H9 (cell line): Measurements from ENCODE around the gene GLRX3. TPM values are rescaled to one million over a fixed set of nuclear protein-coding genes. Genes with fewer than 3 reads are reported as not detected.

Experiments used
- DNase-seq: peaks from one replicate; pipeline ENCODE4 v3.0.0-alpha.2; 2017
- H2AFZ ChIP-seq: one replicate; pipeline ENCODE4 v1.6.1; 2013; ENCODE audit warnings: mild to moderate bottlenecking, low read length, control low read depth, moderate library complexity
- H2AK5ac ChIP-seq: 2 replicates; pipeline ENCODE4 v1.6.1; 2013; ENCODE audit warnings: low read length, control low read depth, mixed read lengths; ENCODE audit not compliant: insufficient read length
- H2BK120ac ChIP-seq: one replicate; pipeline ENCODE4 v1.6.1; 2013; ENCODE audit warnings: low read depth, mild to moderate bottlenecking, low read length, control low read depth, inconsistent platforms; ENCODE audit not compliant: poor library complexity, severe bottlenecking
- H2BK12ac ChIP-seq: 2 replicates; pipeline ENCODE4 v1.6.1; 2013; ENCODE audit warnings: low read length, control low read depth, mixed read lengths, low read depth; ENCODE audit not compliant: insufficient read length
- H2BK15ac ChIP-seq: 2 replicates; pipeline ENCODE4 v1.6.1; 2013; ENCODE audit warnings: low read depth, low read length, control low read depth
- H2BK20ac ChIP-seq: one replicate; pipeline ENCODE4 v1.6.1; 2013; ENCODE audit warnings: low read depth, mild to moderate bottlenecking, low read length, control low read depth, inconsistent platforms; ENCODE audit not compliant: poor library complexity, severe bottlenecking
- H2BK5ac ChIP-seq: 2 replicates; pipeline ENCODE4 v1.6.1; 2013; ENCODE audit warnings: low read length, control low read depth, mixed read lengths; ENCODE audit not compliant: insufficient read length
- H3K14ac ChIP-seq: 2 replicates; pipeline ENCODE4 v1.6.1; 2013; ENCODE audit warnings: low read length, control low read depth; ENCODE audit not compliant: insufficient read depth
- H3K18ac ChIP-seq: 2 replicates; pipeline ENCODE4 v1.6.1; 2013; ENCODE audit warnings: low read depth, mild to moderate bottlenecking, mixed read lengths, low read length, control low read depth; ENCODE audit not compliant: insufficient read length
- H3K23ac ChIP-seq: 2 replicates; pipeline ENCODE4 v1.6.1; 2013; ENCODE audit warnings: low read length, control low read depth, mixed read lengths, low read depth; ENCODE audit not compliant: insufficient read length
- H3K23me2 ChIP-seq: 2 replicates; pipeline ENCODE4 v1.6.1; 2013; ENCODE audit warnings: low read depth, mild to moderate bottlenecking, mixed read lengths, low read length, control low read depth; ENCODE audit not compliant: insufficient read length, poor library complexity, severe bottlenecking
- H3K27ac ChIP-seq: 2 replicates; pipeline ENCODE4 v1.5.1; 2013; ENCODE audit warnings: low read length, control low read depth, mixed read lengths, low read depth; ENCODE audit not compliant: insufficient read length
- H3K27me3 ChIP-seq: 2 replicates; pipeline ENCODE4 v1.6.1; 2013; ENCODE audit warnings: low read length, control low read depth, inconsistent platforms; ENCODE audit not compliant: insufficient read depth
- H3K4ac ChIP-seq: 2 replicates; pipeline ENCODE4 v1.6.1; 2013; ENCODE audit warnings: low read depth, mild to moderate bottlenecking, control low read depth, inconsistent platforms, low read length, moderate library complexity
- H3K4me1 ChIP-seq: 2 replicates; pipeline ENCODE4 v1.6.1; 2013; ENCODE audit warnings: low read length, control low read depth, inconsistent platforms; ENCODE audit not compliant: insufficient read depth
- H3K4me2 ChIP-seq: 2 replicates; pipeline ENCODE4 v1.6.1; 2013; ENCODE audit warnings: low read length, control low read depth, mixed read lengths; ENCODE audit not compliant: insufficient read length, insufficient read depth
- H3K56ac ChIP-seq: 2 replicates; pipeline ENCODE4 v1.6.1; 2013; ENCODE audit warnings: low read depth, mild to moderate bottlenecking, mixed read lengths, low read length, control low read depth; ENCODE audit not compliant: insufficient read length
- H3K79me1 ChIP-seq: 2 replicates; pipeline ENCODE4 v1.6.1; 2013; ENCODE audit warnings: low read depth, mild to moderate bottlenecking, moderate library complexity, low read length, control low read depth, inconsistent platforms; ENCODE audit not compliant: insufficient read depth, poor library complexity, severe bottlenecking
- H3K79me2 ChIP-seq: 2 replicates; pipeline ENCODE4 v1.6.1; 2013; ENCODE audit warnings: low read length, control low read depth, inconsistent platforms; ENCODE audit not compliant: insufficient read depth
- H3K9ac ChIP-seq: 2 replicates; pipeline ENCODE4 v1.6.1; 2013; ENCODE audit warnings: low read length, control low read depth, mixed read lengths; ENCODE audit not compliant: insufficient read length; ENCODE audit errors: extremely low read depth
- H3K9me3 ChIP-seq: one replicate; pipeline ENCODE4 v1.6.1; 2013; ENCODE audit warnings: low read depth, low read length, inconsistent platforms; ENCODE audit not compliant: control insufficient read depth
- H3T11ph ChIP-seq: one replicate; pipeline ENCODE4 v1.6.1; 2013; ENCODE audit warnings: mild to moderate bottlenecking, low read length, control low read depth, inconsistent platforms
- H4K20me1 ChIP-seq: one replicate; pipeline ENCODE4 v1.6.1; 2013; ENCODE audit not compliant: control insufficient read depth, insufficient read length, insufficient read depth
- H4K5ac ChIP-seq: 2 replicates; pipeline ENCODE4 v1.6.1; 2013; ENCODE audit warnings: low read depth, mild to moderate bottlenecking, mixed read lengths, low read length, control low read depth; ENCODE audit not compliant: insufficient read length
- H4K8ac ChIP-seq: replicated peaks from 2 replicates; pipeline ENCODE4 v1.6.1; 2013; ENCODE audit warnings: low read length, control low read depth, mixed read lengths, low read depth; ENCODE audit not compliant: insufficient read length
- H4K91ac ChIP-seq: 2 replicates; pipeline ENCODE4 v1.6.1; 2013; ENCODE audit warnings: low read depth, mild to moderate bottlenecking, moderate library complexity, mixed read lengths, low read length, control low read depth; ENCODE audit not compliant: insufficient read length
- H3K27ac Mint-ChIP-seq, 3 experiments: 2 replicates in 2 of 3; 3 replicates in 1 of 3; pipeline ENCODE4 v1.8.0; 2020 to 2021; ENCODE audit warnings: mixed read lengths in 3 of 3, mild to moderate bottlenecking in 1 of 3, moderate library complexity in 1 of 3
- H3K27me3 Mint-ChIP-seq: 2 replicates; pipeline ENCODE4 v1.8.0; 2021; ENCODE audit warnings: low read depth, mild to moderate bottlenecking, moderate library complexity, mixed read lengths
- H3K36me3 Mint-ChIP-seq, 3 experiments: 2 replicates in 2 of 3; 3 replicates in 1 of 3; pipeline ENCODE4 v1.8.0; 2020 to 2021; ENCODE audit warnings: low read depth in 3 of 3, mixed read lengths in 3 of 3; ENCODE audit not compliant: insufficient read depth in 1 of 3
- H3K4me1 Mint-ChIP-seq, 2 experiments: 2 replicates each; pipeline ENCODE4 v1.8.0; 2020; ENCODE audit warnings: mixed read lengths in 2 of 2
- H3K4me3 Mint-ChIP-seq, 2 experiments: 2 replicates in 1 of 2; 3 replicates in 1 of 2; pipeline ENCODE4 v1.8.0; 2020 to 2021; ENCODE audit warnings: mild to moderate bottlenecking in 2 of 2, mixed read lengths in 2 of 2, moderate library complexity in 1 of 2
- H3K9me3 Mint-ChIP-seq, 2 experiments: 2 replicates in 1 of 2; 3 replicates in 1 of 2; pipeline ENCODE4 v1.8.0; 2020; ENCODE audit warnings: mild to moderate bottlenecking in 2 of 2, mixed read lengths in 2 of 2, moderate library complexity in 1 of 2
- WGBS: extraction: QIAGEN DNeasy Blood & Tissue Kit; methylation state at CpG from one replicate; pipeline ENCODE4 v1.1.7; 2013; ENCODE audit warnings: missing lambda C conversion rate, low lambda C conversion rate, mixed read lengths; ENCODE audit not compliant: insufficient read length; ENCODE audit errors: extremely low coverage; 5-methylcytosine and 5-hydroxymethylcytosine counted together
- total RNA-seq: library from RNA; stranded (reverse); gene quantifications from 2 replicates; pipeline ENCODE4 v1.2.1, GENCODE V29; 2021
- TF ChIP-seq, protein P1 (sequence below): fragments of 200-600 bp; sonication (generic); conservative IDR thresholded peaks from 3 replicates; pipeline ENCODE4 v1.8.0; 2021; ENCODE audit warnings: antibody characterized with exemption, mild to moderate bottlenecking

The GLRX3 gene
- total RNA-seq, 1 experiment from 2014 or later = 139 TPM

DNA sequence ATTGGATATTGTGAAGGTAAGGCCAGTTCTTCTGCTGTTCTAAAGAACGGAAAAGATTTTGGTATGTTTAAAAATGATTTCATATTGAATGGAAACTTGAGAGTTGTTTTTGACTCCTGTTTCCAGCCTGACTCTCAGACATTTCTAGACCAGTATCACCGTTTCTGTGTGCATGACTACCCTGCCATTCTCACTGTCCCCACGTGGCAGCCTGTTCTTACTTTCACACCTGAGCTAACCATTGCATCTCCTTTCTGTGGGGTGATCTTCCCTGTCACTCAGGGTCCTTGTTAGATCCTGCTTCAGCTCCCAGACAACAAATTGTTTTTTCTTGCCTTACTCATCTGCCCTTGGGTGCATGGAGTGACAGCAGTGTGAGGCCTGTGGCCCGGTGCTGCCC, 38.9 kb downstream of the GLRX3 start:
- Histone ChIP-seq H3K18ac (no peak overlapping the region), H3K79me2 (no peaks in the 10 kb centered on the region), H3K9ac (no peak overlapping the region), H3K9me3 (no peaks in the 10 kb centered on the region), H2AK5ac (no peak overlapping the region), H3K4me2 (no peak overlapping the region), H2AFZ (no peak overlapping the region), H4K20me1 (no peaks in the 10 kb centered on the region), H3K27ac (no peak overlapping the region), H2BK120ac (no peak overlapping the region), H2BK15ac (no peak overlapping the region), H3K4ac (no peak overlapping the region), H2BK5ac (no peak overlapping the region), H3K56ac (no peak overlapping the region), H3K23me2 (no peaks in the 10 kb centered on the region), H3K79me1 (no peaks in the 10 kb centered on the region), H3K14ac (no peak overlapping the region), H2BK20ac (no peak overlapping the region), H2BK12ac (no peak overlapping the region), H3K4me1 (no peaks in the 10 kb centered on the region), H4K5ac (no peak overlapping the region), H3T11ph (no peak overlapping the region), H3K27me3 (no peaks in the 10 kb centered on the region), H4K8ac (no peak overlapping the region), H3K23ac (no peak overlapping the region), H4K91ac (no peak overlapping the region)
- peaks cover 0 to 2% of the 10 kb centered on the region in 2 experiments; a peak in 1 of 4 replicates for H3K4me1 Mint-ChIP-seq
- no peak overlapping the region; a peak in 1 of 7 replicates for H3K27ac Mint-ChIP-seq
- TF ChIP-seq, protein P1, sequence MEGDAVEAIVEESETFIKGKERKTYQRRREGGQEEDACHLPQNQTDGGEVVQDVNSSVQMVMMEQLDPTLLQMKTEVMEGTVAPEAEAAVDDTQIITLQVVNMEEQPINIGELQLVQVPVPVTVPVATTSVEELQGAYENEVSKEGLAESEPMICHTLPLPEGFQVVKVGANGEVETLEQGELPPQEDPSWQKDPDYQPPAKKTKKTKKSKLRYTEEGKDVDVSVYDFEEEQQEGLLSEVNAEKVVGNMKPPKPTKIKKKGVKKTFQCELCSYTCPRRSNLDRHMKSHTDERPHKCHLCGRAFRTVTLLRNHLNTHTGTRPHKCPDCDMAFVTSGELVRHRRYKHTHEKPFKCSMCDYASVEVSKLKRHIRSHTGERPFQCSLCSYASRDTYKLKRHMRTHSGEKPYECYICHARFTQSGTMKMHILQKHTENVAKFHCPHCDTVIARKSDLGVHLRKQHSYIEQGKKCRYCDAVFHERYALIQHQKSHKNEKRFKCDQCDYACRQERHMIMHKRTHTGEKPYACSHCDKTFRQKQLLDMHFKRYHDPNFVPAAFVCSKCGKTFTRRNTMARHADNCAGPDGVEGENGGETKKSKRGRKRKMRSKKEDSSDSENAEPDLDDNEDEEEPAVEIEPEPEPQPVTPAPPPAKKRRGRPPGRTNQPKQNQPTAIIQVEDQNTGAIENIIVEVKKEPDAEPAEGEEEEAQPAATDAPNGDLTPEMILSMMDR = no peak
- no peak overlapping the region for H3K4me3 Mint-ChIP-seq
- no peaks in the 10 kb centered on the region for H3K27me3 Mint-ChIP-seq
- no CpG with 5 or more reads among the region's 4 CpGs for WGBS
- peaks cover 9 to 55% (median 31%) of the 10 kb centered on the region in 3 experiments; a peak in 6 of 7 replicates for H3K36me3 Mint-ChIP-seq
- no peaks in the 10 kb centered on the region for H3K9me3 Mint-ChIP-seq
- no peak for DNase-seq
